NCI-H146 treated with DMSO at 0.1 percent for 48 hours (cell line): ENCODE measurements around the gene CTSA.
"Not testable (repeated sequence)": the region's sequence is repeated elsewhere in the genome, so short reads cannot be mapped to it uniquely, and the experiment has no call there.

Source experiments
- DNase-seq: peaks from one replicate; lab custom pipeline; 2025; ENCODE audit not compliant: unreplicated experiment; lab: John Stamatoyannopoulos, UW

CTSA gene

DNA sequence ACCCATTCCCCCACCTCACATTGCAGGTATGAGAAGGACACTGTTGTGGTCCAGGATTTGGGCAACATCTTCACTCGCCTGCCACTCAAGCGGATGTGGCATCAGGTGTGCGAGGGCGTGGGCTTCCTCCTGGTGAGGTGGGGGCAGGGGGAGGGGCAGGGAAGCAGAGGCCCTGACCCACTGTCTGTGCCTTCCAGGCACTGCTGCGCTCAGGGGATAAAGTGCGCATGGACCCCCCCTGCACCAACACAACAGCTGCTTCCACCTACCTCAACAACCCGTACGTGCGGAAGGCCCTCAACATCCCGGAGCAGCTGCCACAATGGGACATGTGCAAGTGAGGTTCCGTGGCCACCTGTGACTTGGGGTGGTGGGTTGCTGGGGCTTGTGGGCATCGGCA lies 3.7 kb downstream of the CTSA start:
- no peak for DNase-seq

DNA sequence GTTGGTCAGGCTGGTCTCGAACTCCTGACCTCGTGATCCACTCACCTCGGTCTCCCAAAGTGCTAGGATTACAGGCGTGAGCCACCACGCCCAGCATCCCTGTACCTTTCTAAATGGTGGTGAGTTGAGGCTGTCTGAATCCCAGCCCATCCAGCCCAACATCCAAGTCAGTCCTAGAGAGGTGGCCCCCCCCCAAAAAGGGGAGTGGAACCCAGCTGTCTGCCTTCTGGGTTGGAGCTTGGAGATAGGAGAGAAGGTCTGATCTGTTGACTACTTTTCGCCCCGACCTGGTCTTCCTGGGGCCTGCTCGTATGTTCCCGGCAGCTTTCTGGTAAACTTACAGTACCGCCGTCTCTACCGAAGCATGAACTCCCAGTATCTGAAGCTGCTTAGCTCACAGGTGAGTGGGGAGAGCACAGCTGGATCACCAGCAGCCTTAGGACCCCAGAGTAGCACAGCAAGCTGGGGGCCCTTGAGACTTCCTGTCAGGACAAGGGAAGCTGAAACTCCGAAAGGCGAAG lies 5.6 kb downstream of the CTSA start:
- DNase-seq = no peak

DNA sequence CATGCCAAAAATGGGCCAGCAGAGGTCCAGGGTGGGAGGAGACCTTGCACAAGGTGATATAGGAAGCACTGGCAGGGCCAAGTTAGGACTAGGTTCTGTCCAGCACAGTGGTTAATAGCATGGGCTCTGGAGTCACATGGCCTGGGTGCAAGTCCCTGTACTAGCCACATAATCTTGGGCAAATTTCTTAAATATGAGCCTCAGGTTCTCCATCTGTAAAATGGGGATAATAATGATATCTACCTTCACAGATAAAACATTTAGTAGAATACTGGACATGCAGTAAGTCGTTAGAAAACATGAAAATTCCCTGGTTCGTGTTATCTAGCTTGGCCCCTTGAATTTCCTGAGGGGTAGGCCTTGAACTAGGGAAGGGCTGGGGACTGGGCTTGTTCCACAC lies 6.2 kb downstream of the CTSA start:
- no peak for DNase-seq

DNA sequence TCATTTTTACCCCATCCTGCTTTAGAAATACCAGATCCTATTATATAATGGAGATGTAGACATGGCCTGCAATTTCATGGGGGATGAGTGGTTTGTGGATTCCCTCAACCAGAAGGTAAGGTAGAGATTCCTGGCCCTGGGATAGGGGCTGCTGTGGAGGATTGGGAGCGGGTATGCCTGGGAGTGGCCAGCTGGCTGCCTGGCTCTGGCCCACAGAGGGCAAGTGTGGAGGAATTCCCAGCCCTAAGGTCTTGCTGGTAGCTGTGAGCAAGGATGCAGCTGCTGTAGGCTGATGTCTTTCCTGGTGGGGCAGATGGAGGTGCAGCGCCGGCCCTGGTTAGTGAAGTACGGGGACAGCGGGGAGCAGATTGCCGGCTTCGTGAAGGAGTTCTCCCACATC lies 6.6 kb downstream of the CTSA start:
- no peak for DNase-seq

GRCh38 chr20:45898285-45898684 lies 7.2 kb downstream of the CTSA start:
- DNase-seq = no peak

GRCh38 chr20:45899046-45899835 lies 8.1 kb downstream of the CTSA start:
- no peak for DNase-seq

- DNase-seq = not testable (repeated sequence)
These were observed 10.2 kb downstream of the CTSA start for GRCh38 chr20:45901332-45901731.

- no peak for DNase-seq
These were observed 11.1 kb downstream of the CTSA start for GRCh38 chr20:45902199-45902701.

DNA sequence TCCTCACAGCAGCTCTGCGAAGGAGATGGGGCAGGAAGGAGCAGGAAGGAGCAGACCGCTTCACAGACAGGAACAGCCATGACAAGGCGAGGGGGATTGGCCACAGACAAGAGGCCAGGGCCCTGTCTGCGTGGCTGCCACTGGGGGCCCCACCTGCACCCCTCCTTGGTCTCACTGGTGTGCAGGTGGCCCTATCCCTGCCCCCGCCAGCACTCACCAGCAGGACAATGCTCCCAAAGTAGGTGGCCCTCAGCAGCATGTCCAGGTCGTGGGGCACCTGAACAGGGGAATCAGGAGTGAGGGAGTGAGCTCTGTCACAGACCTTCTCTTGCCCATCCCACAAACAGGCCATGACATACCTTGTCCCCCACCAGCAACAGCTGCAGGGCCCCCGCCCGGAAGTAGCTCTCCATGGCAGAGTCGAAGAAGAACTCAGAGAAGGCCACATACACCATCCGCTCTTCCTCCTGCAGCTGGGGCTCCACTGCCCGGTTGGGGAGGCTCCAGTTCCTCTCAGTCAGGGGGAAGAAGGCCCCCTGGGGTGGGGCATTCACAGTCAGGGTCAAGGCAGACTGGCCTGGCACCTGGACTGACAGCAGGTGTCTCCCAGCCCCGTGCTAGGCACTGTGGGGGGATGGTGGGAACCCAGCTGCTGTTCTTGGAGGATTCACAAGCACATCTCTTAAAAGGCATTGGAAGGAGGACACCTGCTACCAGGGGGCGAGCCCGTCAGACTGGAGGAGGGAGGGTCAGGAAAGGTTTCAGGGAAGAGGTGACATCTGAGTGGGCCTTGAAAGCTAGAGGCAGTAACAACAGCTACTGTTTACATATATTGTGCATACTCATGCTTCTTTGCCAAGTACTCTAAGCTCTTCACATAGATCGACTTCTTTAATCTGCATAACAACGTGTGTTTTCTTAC lies 13.7 kb downstream of the CTSA start:
- DNase-seq = no peak

DNA sequence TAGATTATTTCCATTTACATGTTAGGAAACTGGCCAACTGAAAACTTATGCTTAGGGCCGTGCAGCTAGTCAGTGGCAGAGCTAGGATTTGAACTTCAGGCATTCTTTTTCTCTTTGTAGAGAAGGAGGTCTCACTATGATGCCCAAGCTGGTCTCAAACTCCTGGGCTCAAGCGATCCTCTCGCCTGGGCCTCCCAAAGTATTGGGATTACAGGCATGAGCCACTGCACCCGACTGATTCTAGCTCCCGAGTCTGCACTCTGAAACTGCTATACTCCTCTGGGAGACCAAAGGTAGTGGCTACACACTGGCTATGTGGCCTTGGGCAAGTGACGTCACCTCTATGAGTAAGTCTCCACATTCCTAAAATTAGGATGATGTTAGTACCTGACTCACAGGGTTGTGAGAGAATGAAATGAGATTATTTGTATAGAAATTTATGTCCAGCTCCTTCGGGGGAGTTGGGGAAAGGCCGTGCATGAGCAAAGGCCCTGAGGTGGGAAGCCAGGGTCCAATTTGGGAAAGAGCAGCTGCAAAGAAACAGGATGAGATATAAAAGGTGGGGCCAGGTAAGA lies 14.5 kb downstream of the CTSA start:
- no peak for DNase-seq

- no peak for DNase-seq
These were observed 16.2 kb downstream of the CTSA start for GRCh38 chr20:45907219-45907948.

GRCh38 chr20:45908084-45908483 lies 16.9 kb downstream of the CTSA start:
- DNase-seq = no peak

DNA sequence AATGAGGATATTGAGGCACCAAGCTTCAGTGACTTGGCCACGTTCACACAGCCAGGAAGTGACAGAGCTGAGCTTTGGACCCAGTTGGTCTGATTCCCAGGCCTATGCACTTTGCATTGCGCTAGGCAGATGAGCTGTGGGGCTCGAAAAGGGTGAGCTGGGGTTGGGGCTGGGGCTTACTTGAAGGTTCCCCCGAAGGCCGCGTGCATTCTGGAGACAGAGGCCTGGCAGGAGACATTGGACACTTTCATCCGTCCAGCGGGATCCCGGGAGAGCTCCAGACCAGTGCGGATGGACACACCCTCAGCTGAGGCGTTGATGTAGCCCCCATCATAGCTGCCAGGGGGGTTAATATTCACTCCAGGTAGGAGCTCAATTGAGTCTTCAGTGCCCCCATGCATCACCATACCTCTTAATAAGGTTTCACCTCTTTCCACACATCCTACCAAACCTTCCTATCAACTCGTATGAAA lies 18.2 kb downstream of the CTSA start:
- no peak for DNase-seq

GRCh38 chr20:45909817-45910669 lies 18.9 kb downstream of the CTSA start:
- DNase-seq = no peak

GRCh38 chr20:45910670-45911485 lies 19.7 kb downstream of the CTSA start:
- DNase-seq = peak; percentile 99

- no peak for DNase-seq
These were observed 20.6 kb downstream of the CTSA start, which contains the start of gene PLTP for GRCh38 chr20:45911486-45912343. Gene PLTP (minus strand): TSS chr20:45912155. CDS start chr20:45911452, 703 bp downstream.

DNA sequence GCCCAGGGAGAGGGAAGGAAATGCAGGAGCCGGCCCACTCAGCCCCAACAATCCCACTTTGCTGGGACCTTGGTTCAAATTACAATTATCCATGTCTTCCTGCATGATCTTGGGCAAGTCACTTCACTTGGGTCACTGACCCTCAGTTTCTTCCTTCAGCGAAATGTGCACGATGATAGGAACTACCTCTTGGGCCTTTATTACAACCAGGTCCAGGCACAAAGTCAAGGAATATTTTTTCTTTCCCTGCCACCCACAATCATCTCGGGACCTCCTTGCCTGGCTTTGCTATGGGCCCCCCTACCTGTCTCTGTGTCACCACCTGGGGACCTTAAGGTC lies 21.2 kb downstream of the CTSA start:
- no peak for DNase-seq

GRCh38 chr20:45913116-45913515 lies 22.0 kb downstream of the CTSA start:
- no peak for DNase-seq
